H7 (cell line): ENCODE measurements around the gene CUEDC1. TPM values are rescaled to one million over a fixed set of nuclear protein-coding genes. Genes with fewer than 3 reads are reported as not detected.

Source experiments
- DNase-seq: peaks from one replicate; pipeline ENCODE4 v3.0.0; 2012
- H3K27me3 ChIP-seq: 2 replicates; pipeline ENCODE4 v1.6.0; 2011; ENCODE audit warnings: mild to moderate bottlenecking, low read length; ENCODE audit not compliant: control insufficient read depth, insufficient read depth
- H3K36me3 ChIP-seq: replicated peaks from 2 replicates; pipeline ENCODE4 v1.5.1; 2011; ENCODE audit warnings: low read length; ENCODE audit not compliant: control insufficient read depth, insufficient read depth
- H3K4me3 ChIP-seq: 2 replicates; pipeline ENCODE4 v1.5.1; 2011; ENCODE audit warnings: low read depth, mild to moderate bottlenecking, control low read depth, low read length, moderate library complexity; ENCODE audit not compliant: insufficient read depth
- total RNA-seq: library from RNA; depleted of rRNA; stranded (reverse); fragments of >200 nt; shearing (Covaris generic); gene quantifications from 2 replicates; pipeline ENCODE4 v1.2.3, GENCODE V29; 2014; rRNA removed

The CUEDC1 gene, protein sequence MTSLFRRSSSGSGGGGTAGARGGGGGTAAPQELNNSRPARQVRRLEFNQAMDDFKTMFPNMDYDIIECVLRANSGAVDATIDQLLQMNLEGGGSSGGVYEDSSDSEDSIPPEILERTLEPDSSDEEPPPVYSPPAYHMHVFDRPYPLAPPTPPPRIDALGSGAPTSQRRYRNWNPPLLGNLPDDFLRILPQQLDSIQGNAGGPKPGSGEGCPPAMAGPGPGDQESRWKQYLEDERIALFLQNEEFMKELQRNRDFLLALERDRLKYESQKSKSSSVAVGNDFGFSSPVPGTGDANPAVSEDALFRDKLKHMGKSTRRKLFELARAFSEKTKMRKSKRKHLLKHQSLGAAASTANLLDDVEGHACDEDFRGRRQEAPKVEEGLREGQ
- total RNA-seq, result 8.1 and 13.9 TPM in 2 replicates

GRCh38 chr17:57955183-57955931, at the start of gene CUEDC1:
Gene CUEDC1 (minus strand): TSS chr17:57955412. CDS start chr17:57885564, 69,848 bp downstream.
- Histone ChIP-seq H3K4me3 (peak within 1 kb of the TSS; percentile 61), H3K27me3 (peaks cover 9% of the 10 kb centered on the region; the same call in 1 of the 2 replicates), H3K36me3 (no peaks in the 10 kb centered on the region)
- DNase-seq, result peak; percentile 92

GRCh38 chr17:58004060-58004459, 48.8 kb upstream of the CUEDC1 start:
- H3K36me3 ChIP-seq, result peaks cover 24% of the 10 kb centered on the region
- no peaks in the 10 kb centered on the region for H3K27me3 ChIP-seq
- H3K4me3 ChIP-seq, result no peak overlapping the region

DNA sequence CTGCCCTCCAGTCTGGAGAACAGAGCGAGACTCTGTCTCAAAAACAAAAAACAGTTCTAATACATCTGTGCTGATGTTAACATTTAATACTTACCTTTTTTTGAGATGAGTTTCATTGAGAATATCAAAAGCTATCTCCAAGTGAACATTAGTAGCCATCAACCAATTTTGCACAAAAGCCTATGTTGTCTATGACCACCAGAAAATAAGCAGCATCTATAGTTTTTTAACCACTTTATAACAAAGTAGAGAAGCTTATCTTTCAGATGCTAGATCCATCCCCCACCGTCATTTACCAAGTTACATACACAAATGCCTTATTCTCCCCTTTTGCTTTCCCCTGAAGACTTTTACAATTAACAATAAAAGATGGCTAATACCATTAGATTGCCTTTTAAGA, 47.8 kb upstream of the CUEDC1 start:
- Histone ChIP-seq H3K27me3 (no peaks in the 10 kb centered on the region), H3K4me3 (no peak overlapping the region), H3K36me3 (peaks cover 26% of the 10 kb centered on the region)
- no peak for DNase-seq

More at GRCh38 chr17:58004060-58004459, 48.8 kb upstream of the CUEDC1 start:
- DNase-seq, result no peak

- Histone ChIP-seq H3K27me3 (no peaks in the 10 kb centered on the region), H3K36me3 (peaks cover 26% of the 10 kb centered on the region), H3K4me3 (no peak overlapping the region)
- no peak for DNase-seq
These were observed 47.1 kb upstream of the CUEDC1 start for GRCh38 chr17:58002154-58002948.

GRCh38 chr17:58001461-58002124, 46.4 kb upstream of the CUEDC1 start:
- Histone ChIP-seq H3K4me3 (no peak overlapping the region), H3K36me3 (peaks cover 26% of the 10 kb centered on the region), H3K27me3 (no peaks in the 10 kb centered on the region)
- no peak for DNase-seq

- Histone ChIP-seq H3K4me3 (no peak overlapping the region), H3K36me3 (peaks cover 15% of the 10 kb centered on the region), H3K27me3 (no peaks in the 10 kb centered on the region)
- peak; percentile 47 for DNase-seq
These were observed 44.3 kb upstream of the CUEDC1 start for GRCh38 chr17:57999496-58000017.

DNA sequence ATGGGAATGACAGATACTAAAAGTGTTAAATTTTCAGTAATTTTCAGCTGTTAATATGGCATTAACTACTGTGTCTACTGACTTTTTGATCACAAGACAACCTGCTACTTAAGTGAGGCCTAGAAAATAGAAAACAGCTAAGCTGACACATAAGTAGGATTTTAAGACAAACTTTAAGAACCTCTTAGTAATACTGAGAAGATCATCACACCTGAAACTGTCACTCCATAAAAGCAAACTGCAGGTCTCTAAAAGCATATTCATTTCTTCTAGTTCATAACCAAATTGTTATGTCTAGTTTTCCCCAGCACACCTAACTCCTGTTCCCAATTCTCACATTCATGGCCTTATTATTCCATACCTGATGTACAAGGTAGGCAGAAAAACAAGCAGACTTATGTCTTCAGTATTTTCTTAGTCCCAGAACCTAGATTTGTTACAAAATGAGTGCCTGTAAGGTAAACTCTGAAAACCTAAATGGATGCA, 43.8 kb upstream of the CUEDC1 start:
- DNase-seq, result no peak
- Histone ChIP-seq H3K27me3 (no peaks in the 10 kb centered on the region), H3K4me3 (no peak overlapping the region), H3K36me3 (peaks cover 12% of the 10 kb centered on the region)

GRCh38 chr17:57997085-57997809, 42.0 kb upstream of the CUEDC1 start:
- no peak for DNase-seq
- H3K36me3 ChIP-seq, result peaks cover 4% of the 10 kb centered on the region
- H3K27me3 ChIP-seq, result no peaks in the 10 kb centered on the region
- no peak overlapping the region for H3K4me3 ChIP-seq

DNA sequence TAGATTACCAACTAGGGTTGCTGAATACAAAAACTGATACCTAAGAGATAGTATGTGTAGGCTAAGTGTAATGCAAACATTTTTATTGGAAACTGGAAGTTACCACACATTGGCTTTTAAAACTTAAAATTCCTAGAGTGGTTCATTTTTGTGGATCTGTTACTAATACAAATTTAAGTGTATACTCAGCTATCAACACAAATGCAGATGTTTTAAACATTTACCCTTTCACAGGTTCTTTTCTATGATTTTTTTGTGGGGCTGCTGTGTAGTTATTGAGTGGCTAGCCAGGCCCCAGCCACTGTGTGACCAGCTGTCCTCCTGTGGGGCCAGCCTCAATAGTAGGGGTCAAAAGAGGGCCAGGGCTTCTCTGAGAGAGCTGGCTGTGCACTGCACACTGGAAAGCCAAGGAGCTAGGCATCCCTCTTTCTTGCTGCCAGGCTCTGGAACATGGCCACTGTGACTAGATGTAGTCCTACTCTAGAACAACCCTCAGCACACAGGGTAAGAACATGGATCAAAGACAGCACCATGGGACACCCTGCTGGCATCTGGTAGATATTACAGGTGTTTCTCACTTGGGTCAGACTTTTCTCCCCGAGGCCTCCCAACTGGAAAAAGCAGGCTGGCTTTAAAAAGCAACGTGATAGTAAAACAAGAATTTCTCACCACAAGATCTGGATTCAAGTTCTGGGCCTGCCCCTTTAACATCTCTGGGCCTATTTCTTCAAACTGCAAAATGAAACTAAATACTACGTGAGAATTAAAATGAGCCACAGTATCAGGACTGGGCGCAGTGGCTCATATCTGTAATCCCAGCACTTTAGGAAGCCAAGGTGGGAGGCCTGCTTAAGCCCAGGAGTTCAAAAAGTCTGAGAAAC, 40.1 kb upstream of the CUEDC1 start:
- Histone ChIP-seq H3K36me3 (peaks cover 2% of the 10 kb centered on the region), H3K27me3 (no peaks in the 10 kb centered on the region), H3K4me3 (no peak overlapping the region)
- peak; percentile 60 for DNase-seq

DNA sequence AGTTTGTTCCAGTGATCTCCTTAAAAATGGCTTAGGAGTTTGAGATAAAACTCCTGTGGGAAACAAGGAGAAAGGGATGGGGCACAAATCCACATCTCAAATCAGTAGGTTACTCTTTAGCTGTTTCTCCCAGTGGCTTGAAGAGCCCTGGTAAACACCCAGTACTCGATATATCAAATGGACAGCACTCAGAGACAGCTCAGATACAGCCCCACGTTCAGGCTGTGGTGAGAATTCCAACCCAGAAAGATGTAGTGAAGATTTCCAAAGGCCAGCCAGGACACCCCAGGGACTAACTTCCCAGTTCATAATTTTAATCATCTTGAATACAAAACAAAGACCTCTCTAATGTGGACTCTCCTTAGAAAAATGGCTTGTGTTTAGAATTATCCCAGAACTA, 39.2 kb upstream of the CUEDC1 start:
- Histone ChIP-seq H3K4me3 (no peak overlapping the region), H3K36me3 (peaks cover 2% of the 10 kb centered on the region), H3K27me3 (no peaks in the 10 kb centered on the region)
- no peak for DNase-seq

GRCh38 chr17:57993471-57994365, 38.5 kb upstream of the CUEDC1 start:
- DNase-seq, result no peak
- Histone ChIP-seq H3K4me3 (no peak overlapping the region), H3K27me3 (no peaks in the 10 kb centered on the region), H3K36me3 (peaks cover 2% of the 10 kb centered on the region)

DNA sequence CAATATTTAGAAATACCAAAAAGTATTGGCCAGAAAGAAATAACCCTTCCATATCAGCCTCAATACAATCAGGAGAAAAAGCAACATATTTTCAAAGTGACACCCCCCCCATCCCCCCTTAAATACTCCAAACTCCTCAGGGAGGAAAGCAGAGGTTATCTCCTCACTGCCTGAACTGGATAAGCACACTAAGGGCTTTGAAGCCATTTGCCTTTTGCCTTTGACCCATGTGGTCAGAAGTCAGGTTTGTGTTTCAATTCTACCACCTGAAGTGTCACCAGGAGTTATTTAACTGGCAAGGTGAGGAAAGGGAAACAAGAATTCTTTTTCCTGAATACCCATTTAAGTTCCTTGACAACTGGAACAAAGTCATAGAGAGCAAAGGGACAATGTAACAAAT, 36.3 kb upstream of the CUEDC1 start:
- H3K4me3 ChIP-seq, result no peak overlapping the region
- H3K27me3 ChIP-seq, result no peaks in the 10 kb centered on the region
- H3K36me3 ChIP-seq, result no peaks in the 10 kb centered on the region
- no peak for DNase-seq
